Measurements from ENCODE around the gene SMTN. TPM values are rescaled to one million over a fixed set of nuclear protein-coding genes. Genes with fewer than 3 reads are reported as not detected.

The SMTN gene
- total and polyA plus RNA-seq, 8 donors = 71.0 to 99.7 (median 88.2) TPM

GRCh38 chr22:31126869-31127175, 45.7 kb downstream of the SMTN start:
- Histone ChIP-seq H3K36me3 (no peaks in the 10 kb centered on the region), H3K27me3 (no peaks in the 10 kb centered on the region), H3K27ac (no peak overlapping the region), H3K4me1 (peaks cover 3 to 12% of the 10 kb centered on the region in 2 donors), H3K4me3 (no peak overlapping the region), H3K9me3 (no peaks in the 10 kb centered on the region)
- no peak for ATAC-seq
- intact Hi-C loops (cut with DNase I) = no loop called here
- no peak for DNase-seq
- TF ChIP-seq CTCF (IDR thresholded peaks at IDR 0.05) = no peak

- Histone ChIP-seq H3K36me3 (no peaks in the 10 kb centered on the region), H3K27me3 (no peaks in the 10 kb centered on the region), H3K27ac (no peak overlapping the region), H3K9me3 (no peaks in the 10 kb centered on the region), H3K4me1 (peaks cover 3 to 10% of the 10 kb centered on the region in 2 donors), H3K4me3 (no peak overlapping the region)
- no peak for ATAC-seq
- intact Hi-C loops (cut with DNase I) = no loop called here
- DNase-seq = peak in 1 of 4 donors; percentile 46
- TF ChIP-seq CTCF (IDR thresholded peaks at IDR 0.05) = no peak
Observed at GRCh38 chr22:31127181-31127772, 46.2 kb downstream of the SMTN start.

- TF ChIP-seq CTCF (IDR thresholded peaks at IDR 0.05) = no peak
- DNase-seq (no peak), ATAC-seq (no peak)
- no peaks in the 10 kb centered on the region for H3K9me3 ChIP-seq
- intact Hi-C loops (cut with DNase I) = no loop called here
- no peaks in the 10 kb centered on the region for H3K36me3 ChIP-seq
- no peaks in the 10 kb centered on the region for H3K27me3 ChIP-seq
- no peak overlapping the region for H3K4me3 ChIP-seq
- no peak overlapping the region for H3K27ac ChIP-seq
- peaks cover 1 to 3% of the 10 kb centered on the region in 2 donors for H3K4me1 ChIP-seq
Observed at GRCh38 chr22:31128156-31128555, 47.0 kb downstream of the SMTN start.

GRCh38 chr22:31130873-31131272, 49.8 kb downstream of the SMTN start:
- DNase-seq = no peak
- no peak overlapping the region for H3K27ac ChIP-seq
- TF ChIP-seq CTCF (IDR thresholded peaks at IDR 0.05) = no peak
- H3K27me3 ChIP-seq = no peaks in the 10 kb centered on the region
- H3K9me3 ChIP-seq = no peaks in the 10 kb centered on the region
- no peaks in the 10 kb centered on the region for H3K4me1 ChIP-seq
- no peak overlapping the region for H3K4me3 ChIP-seq
- peaks cover 0 to 4% of the 10 kb centered on the region in 2 donors for H3K36me3 ChIP-seq
- ATAC-seq = peak; percentile 53
- intact Hi-C loops (cut with DNase I) = no loop called here

GRCh38 chr22:31133911-31134310, 52.8 kb downstream of the SMTN start:
- DNase-seq (no peak), ATAC-seq (no peak)
- H3K36me3 ChIP-seq = peaks cover 0 to 4% of the 10 kb centered on the region in 2 donors
- H3K9me3 ChIP-seq = no peaks in the 10 kb centered on the region
- no peak for TF ChIP-seq CTCF (IDR thresholded peaks at IDR 0.05)
- no peaks in the 10 kb centered on the region for H3K4me1 ChIP-seq
- H3K4me3 ChIP-seq = no peak overlapping the region
- H3K27me3 ChIP-seq = no peaks in the 10 kb centered on the region
- no peak overlapping the region for H3K27ac ChIP-seq
- intact Hi-C loops (cut with DNase I) = no loop called here

All from left lung (tissue), 10 donors.